Measurements from ENCODE around the gene HOXB2. TPM values are rescaled to one million over a fixed set of nuclear protein-coding genes. Genes with fewer than 3 reads are reported as not detected.

The HOXB2 gene
- total and polyA plus RNA-seq, 9 of the 15 experiments (the other 6 are each of a cell fraction or from before 2014, with no cell fraction given): 2.1 to 97.7 (median 21.2) TPM

DNA sequence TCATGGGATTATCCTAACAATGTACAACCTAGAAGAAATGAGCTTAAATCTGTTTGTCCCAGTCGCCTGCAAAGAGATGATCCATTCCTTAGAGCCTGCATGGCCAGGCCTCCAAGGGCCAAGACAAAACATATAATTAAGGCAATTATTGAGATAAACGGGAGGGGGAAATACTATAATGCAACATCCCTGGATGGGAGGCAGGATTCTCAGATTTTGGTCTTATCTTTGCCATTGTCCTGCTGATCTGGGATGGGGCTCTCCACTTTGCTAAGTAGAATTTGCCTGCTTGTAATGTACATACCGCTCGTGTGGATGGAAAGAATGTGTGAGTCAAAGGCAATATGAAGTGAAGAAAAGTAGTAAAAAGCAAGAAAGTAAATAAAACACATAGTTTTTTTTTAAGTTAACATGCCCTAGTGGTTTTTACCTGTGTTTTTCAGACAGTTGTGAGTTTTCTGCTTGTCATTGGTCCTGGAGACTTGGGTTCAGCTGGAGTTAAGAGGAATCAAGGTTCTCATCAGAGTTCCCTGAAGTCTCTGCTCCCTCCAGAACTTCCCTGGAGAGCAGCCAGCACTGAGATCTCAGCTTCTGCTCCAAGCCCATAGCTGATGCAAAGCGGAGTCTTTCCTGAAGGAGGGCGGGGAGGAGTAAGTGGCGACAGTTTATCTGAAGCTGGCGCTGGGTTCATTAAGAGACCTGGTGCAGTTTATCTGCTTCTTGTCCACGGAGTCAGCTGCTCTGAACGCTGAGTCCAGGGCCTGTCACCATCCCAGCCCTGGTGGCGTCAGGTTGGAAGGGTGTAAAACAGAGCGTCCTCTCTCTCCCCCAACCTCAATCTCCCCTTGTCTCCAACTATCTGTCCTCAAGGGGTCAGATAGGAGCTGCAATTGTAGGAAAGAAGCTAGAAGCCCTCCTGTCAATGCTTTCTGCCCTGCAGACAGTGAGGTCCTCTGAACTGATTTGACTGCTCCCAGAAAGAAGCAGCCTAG is 44.2 kb downstream of the HOXB2 start (continued):
- TF ChIP-seq, protein P1, sequence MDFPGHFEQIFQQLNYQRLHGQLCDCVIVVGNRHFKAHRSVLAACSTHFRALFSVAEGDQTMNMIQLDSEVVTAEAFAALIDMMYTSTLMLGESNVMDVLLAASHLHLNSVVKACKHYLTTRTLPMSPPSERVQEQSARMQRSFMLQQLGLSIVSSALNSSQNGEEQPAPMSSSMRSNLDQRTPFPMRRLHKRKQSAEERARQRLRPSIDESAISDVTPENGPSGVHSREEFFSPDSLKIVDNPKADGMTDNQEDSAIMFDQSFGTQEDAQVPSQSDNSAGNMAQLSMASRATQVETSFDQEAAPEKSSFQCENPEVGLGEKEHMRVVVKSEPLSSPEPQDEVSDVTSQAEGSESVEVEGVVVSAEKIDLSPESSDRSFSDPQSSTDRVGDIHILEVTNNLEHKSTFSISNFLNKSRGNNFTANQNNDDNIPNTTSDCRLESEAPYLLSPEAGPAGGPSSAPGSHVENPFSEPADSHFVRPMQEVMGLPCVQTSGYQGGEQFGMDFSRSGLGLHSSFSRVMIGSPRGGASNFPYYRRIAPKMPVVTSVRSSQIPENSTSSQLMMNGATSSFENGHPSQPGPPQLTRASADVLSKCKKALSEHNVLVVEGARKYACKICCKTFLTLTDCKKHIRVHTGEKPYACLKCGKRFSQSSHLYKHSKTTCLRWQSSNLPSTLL (IDR thresholded peaks at IDR 0.05): no peak
- TF ChIP-seq SRSF1 (IDR thresholded peaks at IDR 0.05; ENCODE audit: low read depth, low read length) (no peak), ZNF134 (CRISPR knock-in tag; conservative IDR thresholded peaks at IDR 0.05) (no peak), ZNF197 (CRISPR knock-in tag; IDR thresholded peaks at IDR 0.05; ENCODE audit: low read depth) (peak; percentile 47; the same call in 1 of the 2 replicates), ZNF133 (CRISPR knock-in tag; IDR thresholded peaks at IDR 0.05) (no peak), HDAC8 (tag; IDR thresholded peaks at IDR 0.05) (no peak), ZNF282 (CRISPR knock-in tag; IDR thresholded peaks at IDR 0.05) (no peak), CBX1 (IDR thresholded peaks at IDR 0.05; ENCODE audit: low read depth) (no peak), MEF2A (IDR thresholded peaks at IDR 0.05; ENCODE audit: control insufficient read depth, low read depth, low read length) (no peak)
- TF ChIP-seq, protein P2, sequence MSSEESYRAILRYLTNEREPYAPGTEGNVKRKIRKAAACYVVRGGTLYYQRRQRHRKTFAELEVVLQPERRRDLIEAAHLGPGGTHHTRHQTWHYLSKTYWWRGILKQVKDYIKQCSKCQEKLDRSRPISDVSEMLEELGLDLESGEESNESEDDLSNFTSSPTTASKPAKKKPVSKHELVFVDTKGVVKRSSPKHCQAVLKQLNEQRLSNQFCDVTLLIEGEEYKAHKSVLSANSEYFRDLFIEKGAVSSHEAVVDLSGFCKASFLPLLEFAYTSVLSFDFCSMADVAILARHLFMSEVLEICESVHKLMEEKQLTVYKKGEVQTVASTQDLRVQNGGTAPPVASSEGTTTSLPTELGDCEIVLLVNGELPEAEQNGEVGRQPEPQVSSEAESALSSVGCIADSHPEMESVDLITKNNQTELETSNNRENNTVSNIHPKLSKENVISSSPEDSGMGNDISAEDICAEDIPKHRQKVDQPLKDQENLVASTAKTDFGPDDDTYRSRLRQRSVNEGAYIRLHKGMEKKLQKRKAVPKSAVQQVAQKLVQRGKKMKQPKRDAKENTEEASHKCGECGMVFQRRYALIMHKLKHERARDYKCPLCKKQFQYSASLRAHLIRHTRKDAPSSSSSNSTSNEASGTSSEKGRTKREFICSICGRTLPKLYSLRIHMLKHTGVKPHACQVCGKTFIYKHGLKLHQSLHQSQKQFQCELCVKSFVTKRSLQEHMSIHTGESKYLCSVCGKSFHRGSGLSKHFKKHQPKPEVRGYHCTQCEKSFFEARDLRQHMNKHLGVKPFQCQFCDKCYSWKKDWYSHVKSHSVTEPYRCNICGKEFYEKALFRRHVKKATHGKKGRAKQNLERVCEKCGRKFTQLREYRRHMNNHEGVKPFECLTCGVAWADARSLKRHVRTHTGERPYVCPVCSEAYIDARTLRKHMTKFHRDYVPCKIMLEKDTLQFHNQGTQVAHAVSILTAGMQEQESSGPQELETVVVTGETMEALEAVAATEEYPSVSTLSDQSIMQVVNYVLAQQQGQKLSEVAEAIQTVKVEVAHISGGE (CRISPR knock-in tag; IDR thresholded peaks at IDR 0.05): no peak
- TF ChIP-seq, protein P3, sequence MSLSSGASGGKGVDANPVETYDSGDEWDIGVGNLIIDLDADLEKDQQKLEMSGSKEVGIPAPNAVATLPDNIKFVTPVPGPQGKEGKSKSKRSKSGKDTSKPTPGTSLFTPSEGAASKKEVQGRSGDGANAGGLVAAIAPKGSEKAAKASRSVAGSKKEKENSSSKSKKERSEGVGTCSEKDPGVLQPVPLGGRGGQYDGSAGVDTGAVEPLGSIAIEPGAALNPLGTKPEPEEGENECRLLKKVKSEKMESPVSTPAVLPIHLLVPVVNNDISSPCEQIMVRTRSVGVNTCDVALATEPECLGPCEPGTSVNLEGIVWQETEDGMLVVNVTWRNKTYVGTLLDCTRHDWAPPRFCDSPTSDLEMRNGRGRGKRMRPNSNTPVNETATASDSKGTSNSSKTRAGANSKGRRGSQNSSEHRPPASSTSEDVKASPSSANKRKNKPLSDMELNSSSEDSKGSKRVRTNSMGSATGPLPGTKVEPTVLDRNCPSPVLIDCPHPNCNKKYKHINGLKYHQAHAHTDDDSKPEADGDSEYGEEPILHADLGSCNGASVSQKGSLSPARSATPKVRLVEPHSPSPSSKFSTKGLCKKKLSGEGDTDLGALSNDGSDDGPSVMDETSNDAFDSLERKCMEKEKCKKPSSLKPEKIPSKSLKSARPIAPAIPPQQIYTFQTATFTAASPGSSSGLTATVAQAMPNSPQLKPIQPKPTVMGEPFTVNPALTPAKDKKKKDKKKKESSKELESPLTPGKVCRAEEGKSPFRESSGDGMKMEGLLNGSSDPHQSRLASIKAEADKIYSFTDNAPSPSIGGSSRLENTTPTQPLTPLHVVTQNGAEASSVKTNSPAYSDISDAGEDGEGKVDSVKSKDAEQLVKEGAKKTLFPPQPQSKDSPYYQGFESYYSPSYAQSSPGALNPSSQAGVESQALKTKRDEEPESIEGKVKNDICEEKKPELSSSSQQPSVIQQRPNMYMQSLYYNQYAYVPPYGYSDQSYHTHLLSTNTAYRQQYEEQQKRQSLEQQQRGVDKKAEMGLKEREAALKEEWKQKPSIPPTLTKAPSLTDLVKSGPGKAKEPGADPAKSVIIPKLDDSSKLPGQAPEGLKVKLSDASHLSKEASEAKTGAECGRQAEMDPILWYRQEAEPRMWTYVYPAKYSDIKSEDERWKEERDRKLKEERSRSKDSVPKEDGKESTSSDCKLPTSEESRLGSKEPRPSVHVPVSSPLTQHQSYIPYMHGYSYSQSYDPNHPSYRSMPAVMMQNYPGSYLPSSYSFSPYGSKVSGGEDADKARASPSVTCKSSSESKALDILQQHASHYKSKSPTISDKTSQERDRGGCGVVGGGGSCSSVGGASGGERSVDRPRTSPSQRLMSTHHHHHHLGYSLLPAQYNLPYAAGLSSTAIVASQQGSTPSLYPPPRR (CRISPR knock-in tag; IDR thresholded peaks at IDR 0.05; ENCODE audit: borderline replicate concordance): no peak; the same call in 1 of the 2 replicates
- TF ChIP-seq, protein P4, sequence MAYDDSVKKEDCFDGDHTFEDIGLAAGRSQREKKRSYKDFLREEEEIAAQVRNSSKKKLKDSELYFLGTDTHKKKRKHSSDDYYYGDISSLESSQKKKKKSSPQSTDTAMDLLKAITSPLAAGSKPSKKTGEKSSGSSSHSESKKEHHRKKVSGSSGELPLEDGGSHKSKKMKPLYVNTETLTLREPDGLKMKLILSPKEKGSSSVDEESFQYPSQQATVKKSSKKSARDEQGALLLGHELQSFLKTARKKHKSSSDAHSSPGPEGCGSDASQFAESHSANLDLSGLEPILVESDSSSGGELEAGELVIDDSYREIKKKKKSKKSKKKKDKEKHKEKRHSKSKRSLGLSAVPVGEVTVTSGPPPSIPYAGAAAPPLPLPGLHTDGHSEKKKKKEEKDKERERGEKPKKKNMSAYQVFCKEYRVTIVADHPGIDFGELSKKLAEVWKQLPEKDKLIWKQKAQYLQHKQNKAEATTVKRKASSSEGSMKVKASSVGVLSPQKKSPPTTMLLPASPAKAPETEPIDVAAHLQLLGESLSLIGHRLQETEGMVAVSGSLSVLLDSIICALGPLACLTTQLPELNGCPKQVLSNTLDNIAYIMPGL (CRISPR knock-in tag; IDR thresholded peaks at IDR 0.05): no peak
